Measurements from ENCODE around the gene LRP1B.

LRP1B gene

GRCh38 chr2:142033393-142033792 lies 97.4 kb downstream of the LRP1B start:
- no peak for TF ChIP-seq CTCF (IDR thresholded peaks at IDR 0.05; ENCODE audit: low read depth, low read length)

GRCh38 chr2:142031656-142032055 lies 99.2 kb downstream of the LRP1B start:
- no peak for TF ChIP-seq CTCF (IDR thresholded peaks at IDR 0.05; ENCODE audit: low read depth, low read length)
- DNase-seq (ENCODE audit: extremely low read depth, low read depth) = no peak

More at GRCh38 chr2:142033393-142033792, 97.4 kb downstream of the LRP1B start:
- no peak for DNase-seq (ENCODE audit: extremely low read depth, low read depth)

- TF ChIP-seq CTCF (IDR thresholded peaks at IDR 0.05; ENCODE audit: low read depth, low read length) = no peak
- DNase-seq (ENCODE audit: extremely low read depth, low read depth) = no peak
These were observed 100.1 kb downstream of the LRP1B start for GRCh38 chr2:142030735-142031134.

GRCh38 chr2:142029974-142030373 lies 100.8 kb downstream of the LRP1B start:
- no peak for DNase-seq (ENCODE audit: extremely low read depth, low read depth)
- no peak for TF ChIP-seq CTCF (IDR thresholded peaks at IDR 0.05; ENCODE audit: low read depth, low read length)

- no peak for TF ChIP-seq CTCF (IDR thresholded peaks at IDR 0.05; ENCODE audit: low read depth, low read length)
- no peak for DNase-seq (ENCODE audit: extremely low read depth, low read depth)
These were observed 105.4 kb downstream of the LRP1B start for GRCh38 chr2:142025394-142025793.

GRCh38 chr2:142020368-142020767 lies 110.4 kb downstream of the LRP1B start:
- DNase-seq (ENCODE audit: extremely low read depth, low read depth) = no peak
- no peak for TF ChIP-seq CTCF (IDR thresholded peaks at IDR 0.05; ENCODE audit: low read depth, low read length)

GRCh38 chr2:142014536-142014935 lies 116.3 kb downstream of the LRP1B start:
- no peak for DNase-seq (ENCODE audit: extremely low read depth, low read depth)
- no peak for TF ChIP-seq CTCF (IDR thresholded peaks at IDR 0.05; ENCODE audit: low read depth, low read length)

Data from AG09319 (cell line).